Measurements from ENCODE around the gene BRIP1. TPM values are rescaled to one million over a fixed set of nuclear protein-coding genes. Genes with fewer than 3 reads are reported as not detected.

The BRIP1 gene
- total and polyA plus RNA-seq, 10 of the 15 experiments (the other 5 are each of a cell fraction or from before 2014, with no cell fraction given) = 4.0 to 24.2 (median 12.8) TPM

GRCh38 chr17:61753696-61754095 lies 109.6 kb downstream of the BRIP1 start:
- intact Hi-C loops (cut with micrococcal nuclease; ENCODE audit: unreplicated experiment) (no loop called here), in situ Hi-C loops (cut with MboI) (no loop called here)
- H3K27me3 ChIP-seq (replicated peaks in 1 of 2; ENCODE audit: control insufficient read depth in 2 of 2, insufficient read depth in 2 of 2, low read length in 1 of 2) = no peaks in the 10 kb centered on the region
- H3K9me3 ChIP-seq (replicated peaks; ENCODE audit: control insufficient read depth, insufficient read depth, low read length) = no peaks in the 10 kb centered on the region; the same call in 1 of the 3 replicates
- no peaks in the 10 kb centered on the region for H3K79me2 ChIP-seq (ENCODE audit: control insufficient read depth, insufficient read depth, low read length)
- no peak overlapping the region for H3K9ac ChIP-seq (ENCODE audit: control insufficient read depth, insufficient read depth, low read length)
- TF ChIP-seq SIX5 (IDR thresholded peaks at IDR 0.05; ENCODE audit: low read depth, low read length, severe bottlenecking) = no peak
- no peak for TF ChIP-seq RFX5 (IDR thresholded peaks at IDR 0.05; ENCODE audit: low read depth, low read length)
- no peak for TF ChIP-seq RUNX3 (IDR thresholded peaks at IDR 0.05; ENCODE audit: low read length)
- TF ChIP-seq LARP7 (IDR thresholded peaks at IDR 0.05) = no peak
- no peak for TF ChIP-seq HDGF (IDR thresholded peaks at IDR 0.05)
- no peak for TF ChIP-seq MEF2B (IDR thresholded peaks at IDR 0.05; ENCODE audit: partially characterized antibody, poor library complexity, severe bottlenecking)
- no peak for TF ChIP-seq RELB (IDR thresholded peaks at IDR 0.05; ENCODE audit: low read depth)
- TF ChIP-seq BCL3 (IDR thresholded peaks at IDR 0.05; ENCODE audit: borderline replicate concordance, insufficient read depth, low read depth, low read length, poor library complexity, severe bottlenecking) = no peak
- TF ChIP-seq MTA2 (IDR thresholded peaks at IDR 0.05; ENCODE audit: low read depth) = no peak
- TF ChIP-seq POU2F2 (IDR thresholded peaks at IDR 0.05; ENCODE audit: borderline replicate concordance, low read depth, low read length) = no peak
- TF ChIP-seq FOXM1 (IDR thresholded peaks at IDR 0.05; ENCODE audit: low read depth, low read length) = no peak
- no peak for TF ChIP-seq NBN (IDR thresholded peaks at IDR 0.05)
- no peak for TF ChIP-seq CTCF (IDR thresholded peaks at IDR 0.05 in 2 of 3, conservative IDR thresholded peaks at IDR 0.05 in 1 of 3; ENCODE audit: control insufficient read depth in 2 of 3, extremely low read depth in 1 of 3, insufficient read depth in 1 of 3, low read depth in 3 of 3, low read length in 3 of 3)
- TF ChIP-seq SUPT20H (IDR thresholded peaks at IDR 0.05; ENCODE audit: borderline replicate concordance, control insufficient read depth, low read depth, low read length) = no peak
- no peak for TF ChIP-seq NFYB (IDR thresholded peaks at IDR 0.05; ENCODE audit: insufficient read depth, low read depth, low read length)
- SMC1A ChIA-PET (ENCODE audit: uncharacterized antibody, unreplicated experiment) = no interaction called here
- peaks cover 33% of the 10 kb centered on the region for H3K4me1 ChIP-seq (ENCODE audit: control insufficient read depth, insufficient read depth, low read length)
- BruUV-seq (replicated peaks) = no TSS peak
- 100% methylated on average over 1 of the region's 1 CpG for WGBS (ENCODE audit: insufficient coverage, insufficient replicate concordance, low lambda C conversion rate, missing lambda C conversion rate)
- no peak overlapping the region for H3K27ac ChIP-seq (ENCODE audit: control insufficient read depth, insufficient read depth)
- ATAC-seq (no peak), FAIRE-seq (no peak), DNase-seq (ENCODE audit: low read depth, low spot score) (no peak)
- RAD21 ChIA-PET (ENCODE audit: unreplicated experiment) = no interaction called here
- no peak overlapping the region for H3K4me2 ChIP-seq (ENCODE audit: control insufficient read depth, insufficient read depth)
- CTCF ChIA-PET = no interaction called here
- no peak overlapping the region for H2AFZ ChIP-seq (ENCODE audit: control insufficient read depth, low read depth, low read length)
- POLR2A ChIA-PET = no interaction called here
- 0 out of 4 replicates have a peak, but pooled peaks cover 0 to 2% of the 10 kb centered on the region in 2 experiments for H3K36me3 ChIP-seq (ENCODE audit: control insufficient read depth in 2 of 2, insufficient read depth in 2 of 2, low read length in 1 of 2)
- H4K20me1 ChIP-seq (ENCODE audit: control insufficient read depth, insufficient read depth) = no peaks in the 10 kb centered on the region
- no peak overlapping the region for H3K4me3 ChIP-seq
